Glomerular visceral epithelial cell (primary cell): ENCODE results near the gene LIPN.

Experiments
- DNase-seq: peaks from one replicate; pipeline ENCODE4 v3.0.0-alpha.2; 2016; ENCODE audit errors: extremely low spot score

The LIPN gene

DNA sequence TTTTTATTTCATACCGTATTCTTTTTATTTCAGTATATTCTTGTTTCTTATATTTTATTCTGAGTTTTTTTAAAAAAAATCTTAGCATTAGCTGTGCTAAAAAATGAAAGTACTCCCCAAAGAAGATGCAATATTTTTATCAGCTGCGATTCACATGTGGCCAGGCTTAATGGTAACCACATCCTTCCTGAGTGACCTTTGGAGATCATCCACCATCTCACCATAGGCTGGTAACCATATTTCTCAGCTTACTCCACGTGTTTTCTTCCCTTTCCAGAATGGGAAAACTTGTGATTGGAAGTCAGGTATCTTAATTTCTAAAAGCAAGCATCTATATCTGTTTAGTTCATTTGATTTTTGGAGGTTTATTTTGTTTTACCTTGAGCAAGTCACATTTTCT lies 23.9 kb downstream of the LIPN start:
- DNase-seq: no peak

DNA sequence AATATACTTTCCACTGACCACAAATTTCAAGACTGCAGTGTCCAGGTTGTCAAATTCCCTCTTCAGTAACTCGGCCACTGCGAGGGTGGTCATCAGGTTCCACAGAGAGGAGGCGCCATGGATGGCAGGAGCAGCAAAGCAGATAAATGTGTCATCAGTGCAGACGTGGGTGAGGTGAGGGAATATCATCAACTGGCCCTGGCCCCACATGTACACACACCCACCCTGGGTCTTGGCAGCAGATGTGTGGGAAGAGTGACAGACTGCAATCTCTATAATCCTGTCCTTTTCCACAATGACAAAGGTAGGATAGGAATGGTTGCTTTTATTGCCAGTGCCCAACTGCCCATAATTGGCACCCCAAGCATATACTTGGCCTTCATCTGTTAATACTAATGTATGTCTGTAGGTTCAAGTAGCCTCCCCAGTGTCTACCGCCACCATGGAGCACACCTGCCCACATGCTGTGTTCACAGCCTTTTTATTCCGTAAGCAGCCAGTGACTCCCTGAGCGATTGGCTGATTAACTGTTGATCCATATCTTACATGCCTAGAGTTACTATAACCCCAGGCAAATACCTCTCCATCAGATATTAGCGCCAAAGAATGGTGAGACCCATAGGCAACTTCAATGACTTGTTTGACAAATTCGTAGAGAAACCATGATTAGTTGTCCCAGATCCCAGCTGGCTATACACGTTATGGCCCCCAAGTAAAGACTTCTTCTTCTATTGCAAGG lies 26.4 kb downstream of the LIPN start:
- DNase-seq: no peak

DNA sequence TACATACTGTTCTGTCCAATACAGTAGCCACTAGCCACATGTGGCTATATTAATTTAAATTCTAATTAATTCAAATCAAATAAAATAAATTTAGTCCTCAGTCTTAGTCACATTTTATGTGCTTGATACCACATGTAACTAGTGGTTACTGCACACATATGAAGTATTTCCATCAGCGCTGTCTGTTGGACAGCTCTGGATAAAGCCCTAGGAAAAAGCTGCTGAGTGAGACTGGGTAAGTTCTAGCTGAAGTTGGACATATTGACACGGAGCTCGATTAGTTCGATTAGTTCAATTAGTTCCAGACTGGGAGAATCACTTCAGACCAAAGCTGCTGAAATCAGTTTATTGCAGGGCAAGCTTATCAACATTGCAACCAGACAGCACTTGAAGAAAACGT lies 27.6 kb downstream of the LIPN start:
- DNase-seq: no peak

DNA sequence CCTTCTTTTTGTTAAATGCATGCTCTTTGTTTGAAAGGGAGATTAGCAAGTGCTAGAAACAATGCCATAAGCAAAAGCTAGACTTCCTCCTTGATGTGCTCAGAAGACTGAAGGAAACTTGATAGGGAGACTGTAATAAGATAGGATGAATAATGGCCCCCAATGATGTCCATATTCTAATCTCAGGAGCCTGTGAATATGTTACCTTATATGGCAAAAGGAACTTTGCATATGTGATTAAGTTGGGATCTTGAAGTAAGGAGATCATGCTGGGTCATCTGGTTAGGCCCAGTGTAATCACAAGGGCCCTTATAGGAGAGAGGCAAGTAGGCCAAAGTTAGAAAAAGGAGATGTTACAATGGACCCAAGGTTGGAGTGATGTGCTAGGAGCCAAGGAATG lies 29.1 kb downstream of the LIPN start:
- DNase-seq: no peak

DNA sequence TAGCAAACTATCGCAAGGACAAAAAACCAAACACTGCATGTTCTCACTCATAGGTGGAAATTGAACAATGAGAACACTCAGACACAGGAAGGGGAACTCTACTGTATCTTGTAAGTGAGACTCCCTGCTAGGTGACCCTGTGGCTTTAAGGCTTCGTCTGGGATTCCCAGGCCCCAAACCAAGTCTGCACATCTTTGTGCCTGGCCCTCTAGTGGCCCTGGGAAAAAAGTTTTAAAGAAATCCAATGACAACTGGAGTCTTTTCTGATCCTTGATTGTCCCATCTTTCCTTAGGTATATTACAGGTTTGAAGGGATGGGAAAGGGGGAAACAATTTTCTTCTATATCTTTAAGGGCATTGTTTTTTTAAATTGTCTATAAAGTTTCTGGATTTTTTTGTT lies 32.1 kb downstream of the LIPN start:
- DNase-seq: peak; percentile 19

DNA sequence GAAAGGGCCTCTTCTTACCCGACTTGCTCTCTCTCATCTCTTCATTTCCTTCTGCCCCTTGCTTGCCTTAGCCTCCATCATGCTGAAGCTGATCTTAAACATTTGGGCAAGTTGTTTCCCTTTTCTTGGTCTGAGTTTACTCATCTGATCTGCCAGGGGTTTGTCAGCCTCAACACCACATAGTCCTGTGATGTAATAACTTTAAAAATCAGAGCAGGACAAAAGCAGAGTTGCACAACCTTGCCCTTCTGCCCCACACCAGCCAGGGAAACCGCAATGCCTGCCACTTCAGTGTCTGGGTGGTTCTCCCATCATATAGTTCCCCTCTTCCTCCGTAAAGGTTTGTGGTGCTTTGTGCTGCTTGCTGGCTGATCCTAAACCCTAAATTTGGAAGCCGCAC lies 32.8 kb downstream of the LIPN start:
- peak; percentile 69 for DNase-seq

DNA sequence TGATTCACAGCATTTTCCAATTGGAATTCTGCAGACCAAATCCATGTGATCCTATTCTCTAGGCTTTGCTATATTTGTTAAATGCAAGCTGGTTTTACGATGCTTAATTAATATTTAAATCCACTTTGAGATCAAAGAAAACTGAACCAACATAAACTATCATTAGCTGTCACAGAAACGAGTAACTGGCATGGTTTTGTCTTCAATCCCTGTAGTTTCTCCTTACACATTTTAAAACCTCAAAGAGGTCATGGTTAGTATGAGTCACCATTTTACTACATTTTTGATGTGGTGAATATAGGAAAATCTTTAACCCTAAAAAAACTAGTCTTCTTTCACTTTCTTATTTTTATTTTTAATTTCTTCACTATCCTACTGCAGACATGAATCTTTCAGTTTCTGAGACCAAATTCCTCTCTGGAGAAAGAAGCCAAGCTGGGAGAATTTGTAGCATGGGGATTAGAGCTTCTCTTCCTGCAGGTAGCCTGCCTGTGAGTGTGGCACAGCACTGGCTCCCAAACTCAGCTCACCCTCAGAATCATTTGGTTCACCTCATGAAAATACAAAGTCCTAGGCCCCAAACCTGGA lies 34.0 kb downstream of the LIPN start:
- peak; percentile 26 for DNase-seq

DNA sequence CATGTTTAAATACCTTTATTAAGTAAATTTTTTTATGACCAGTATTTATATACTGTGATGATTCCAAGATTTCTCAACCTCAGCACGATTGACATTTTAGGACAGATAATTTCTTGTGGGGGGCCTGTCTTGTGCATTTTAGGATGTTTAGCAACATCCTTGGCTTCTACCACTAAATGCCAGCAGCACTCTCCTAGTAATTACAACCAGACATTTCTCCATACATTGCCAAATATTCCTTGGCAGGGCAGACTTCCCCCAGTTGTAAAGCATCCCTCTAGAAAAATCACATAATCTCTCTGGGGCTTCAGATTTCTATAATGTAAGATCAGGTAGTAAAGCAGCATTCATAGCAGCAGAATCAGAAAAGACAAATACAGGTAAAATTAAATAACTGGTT lies 34.9 kb downstream of the LIPN start:
- DNase-seq: no peak

DNA sequence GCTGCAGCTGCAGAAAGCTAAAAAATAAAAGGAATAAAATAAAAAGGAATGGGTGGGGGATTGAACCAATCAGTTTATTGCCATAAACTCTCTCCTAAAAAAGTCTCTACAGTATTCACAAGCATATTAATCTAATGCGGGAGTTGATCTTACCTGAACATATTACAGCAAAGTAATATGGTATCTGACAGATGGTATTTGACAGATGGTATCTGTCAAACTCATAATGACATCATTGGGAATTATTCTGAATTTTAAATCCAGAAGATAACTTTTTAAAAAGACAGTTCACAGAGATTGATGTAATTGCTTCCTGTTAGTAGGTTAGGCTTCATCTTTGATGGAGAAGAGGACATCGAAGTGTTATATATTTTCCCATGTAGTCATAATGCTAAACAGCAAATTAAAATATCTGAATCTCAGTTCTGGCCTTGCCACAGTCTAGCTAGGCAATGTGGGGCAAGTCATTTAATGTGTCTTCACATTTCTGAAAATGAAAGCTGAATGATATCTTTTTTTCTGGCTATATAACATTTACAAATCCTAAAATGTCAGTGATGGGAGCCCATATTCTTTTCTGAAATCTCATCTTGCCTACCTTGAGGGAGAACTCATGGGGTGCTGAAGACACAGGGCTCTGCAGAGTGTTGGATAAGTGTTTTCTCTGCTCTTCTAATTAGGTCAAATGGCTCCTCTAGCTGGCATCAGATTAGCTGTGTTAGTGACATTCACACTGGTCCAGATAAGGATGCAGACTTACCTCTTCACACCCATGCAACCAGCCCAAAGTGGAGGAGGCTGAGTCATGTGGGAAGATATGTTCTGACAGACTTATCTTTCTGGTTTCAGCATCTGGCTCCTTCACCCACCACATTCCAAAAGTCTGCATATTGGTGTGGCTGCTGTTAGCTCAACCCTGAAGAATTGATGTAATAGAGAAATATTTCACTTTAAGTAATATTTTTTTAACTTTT lies 40.6 kb downstream of the LIPN start:
- DNase-seq: no peak

DNA sequence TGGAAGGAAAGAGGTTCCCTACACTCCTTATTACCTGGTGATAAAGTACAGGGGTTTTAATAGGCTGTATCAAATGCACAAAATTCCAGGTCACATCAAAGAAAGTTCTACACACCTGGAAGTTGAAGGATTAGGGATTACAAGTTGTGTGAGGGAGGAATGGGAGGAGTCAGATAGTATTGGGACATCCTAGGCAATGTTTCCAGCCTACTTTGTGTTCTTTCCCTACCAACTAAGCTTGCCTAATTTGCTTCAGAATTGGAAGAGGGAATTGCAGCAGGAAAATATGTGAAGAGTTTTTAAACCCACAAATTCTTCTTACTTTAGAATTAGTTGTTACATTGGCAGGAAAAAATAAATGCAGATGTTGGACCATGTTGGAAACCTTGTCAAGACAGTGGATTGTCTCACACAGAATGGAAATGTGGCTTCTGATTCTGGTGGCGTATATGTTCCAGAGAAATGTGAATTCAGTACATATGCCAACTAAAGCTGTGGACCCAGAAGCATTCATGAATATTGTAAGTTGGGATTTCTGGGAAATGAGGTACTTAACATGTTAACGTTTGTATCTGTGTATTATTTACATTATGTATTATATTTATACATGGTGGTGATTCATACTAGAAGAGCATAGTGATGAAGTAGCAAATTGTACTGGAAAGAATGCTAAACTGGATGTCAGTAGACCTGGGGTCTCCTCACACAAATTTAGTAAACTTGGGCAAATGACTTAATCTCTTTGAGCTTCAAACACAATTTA lies 42.9 kb downstream of the LIPN start, which contains the start of gene LIPM:
TSS of gene LIPM (plus strand) at position 208 of the 763 bp plus-strand sequence. CDS start at position 375, 167 bp downstream.
- DNase-seq: no peak

DNA sequence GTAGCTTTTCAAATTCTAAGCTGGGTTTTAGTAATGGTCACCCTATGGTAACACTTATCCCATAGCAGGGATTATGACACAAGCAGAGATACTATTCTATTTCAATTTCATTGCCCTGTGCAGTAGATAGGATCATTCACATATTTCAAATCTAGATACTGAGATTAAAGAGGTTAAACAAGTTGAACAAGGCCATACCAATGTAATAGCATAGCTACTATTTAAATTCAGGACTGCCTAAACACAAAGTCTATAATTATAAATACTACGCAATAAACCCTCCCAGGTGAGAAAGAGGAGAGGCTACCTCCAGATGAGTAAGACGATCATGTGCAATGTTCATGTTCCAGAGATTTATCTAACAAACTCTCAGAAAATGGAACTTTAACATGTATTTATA lies 43.8 kb downstream of the LIPN start:
- no peak for DNase-seq

DNA sequence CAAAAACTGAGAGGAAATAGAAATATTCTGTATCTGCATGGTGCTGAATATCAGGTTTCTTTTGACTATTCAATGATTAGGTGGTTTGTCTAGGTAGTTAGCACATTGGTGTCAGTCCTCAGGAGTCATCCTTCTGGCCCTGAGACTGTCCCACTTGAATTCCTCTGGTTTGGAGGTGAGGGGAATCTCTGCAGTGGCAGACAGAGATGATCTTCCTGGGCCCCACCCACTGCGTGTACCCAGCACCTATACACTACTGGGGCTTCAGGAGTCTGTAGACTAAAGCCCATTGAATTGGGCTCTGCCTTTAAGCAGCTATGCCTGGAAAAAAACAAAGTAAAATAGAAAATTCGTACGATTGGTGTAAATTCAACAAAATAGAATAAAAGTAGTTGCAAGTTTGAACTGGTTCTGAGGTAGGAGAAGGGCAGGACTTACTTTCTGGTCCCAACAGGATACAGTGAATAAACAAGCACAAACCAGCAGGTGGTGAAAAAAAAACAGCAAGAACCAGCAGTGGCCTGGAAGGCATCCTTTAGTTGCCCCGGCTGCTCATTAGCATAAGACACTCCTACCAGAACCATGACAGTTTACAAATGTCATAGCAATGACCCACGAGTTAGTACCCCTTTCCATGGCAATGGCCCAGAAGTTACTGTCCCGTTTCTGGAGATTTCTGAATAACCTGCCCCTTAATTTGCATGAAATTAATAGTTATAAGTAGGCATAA lies 44.4 kb downstream of the LIPN start:
- no peak for DNase-seq

DNA sequence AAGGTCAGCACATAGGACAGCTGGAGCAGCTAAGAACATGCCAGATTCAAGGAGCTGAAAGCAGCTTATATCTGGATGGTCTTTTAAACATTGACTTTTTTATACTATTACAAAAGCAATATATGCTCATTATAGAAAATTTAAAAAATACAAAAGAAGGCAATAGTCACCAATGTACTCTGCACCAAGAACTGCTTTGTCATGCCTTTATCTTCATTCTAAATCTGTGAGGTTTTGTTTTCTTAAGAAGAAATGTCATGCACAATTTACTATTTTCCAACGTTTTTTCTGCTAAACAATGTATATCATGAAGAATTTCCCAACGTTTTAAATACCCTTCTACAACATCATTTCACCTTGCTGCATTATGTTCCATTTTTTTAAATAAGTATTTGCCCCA lies 45.5 kb downstream of the LIPN start:
- no peak for DNase-seq

DNA sequence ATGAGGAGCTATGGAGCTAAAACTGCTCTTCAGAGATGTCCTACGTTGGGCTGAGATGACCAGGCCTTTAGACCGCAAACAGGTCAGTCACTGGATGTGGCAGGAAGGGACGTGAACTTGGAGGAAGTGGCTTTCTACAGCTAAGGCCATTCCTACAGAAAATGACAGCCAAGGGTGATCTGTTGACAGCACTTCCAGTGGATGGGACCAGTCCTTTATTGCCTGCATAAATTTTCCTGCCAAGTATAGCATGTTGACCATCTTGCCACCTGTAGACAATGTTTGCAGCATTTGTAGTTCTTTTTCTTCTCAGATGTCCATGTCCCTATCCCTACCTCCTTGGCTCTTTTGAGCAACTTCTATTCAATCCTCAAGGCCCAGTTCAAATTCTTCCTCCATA lies 46.1 kb downstream of the LIPN start:
- no peak for DNase-seq

DNA sequence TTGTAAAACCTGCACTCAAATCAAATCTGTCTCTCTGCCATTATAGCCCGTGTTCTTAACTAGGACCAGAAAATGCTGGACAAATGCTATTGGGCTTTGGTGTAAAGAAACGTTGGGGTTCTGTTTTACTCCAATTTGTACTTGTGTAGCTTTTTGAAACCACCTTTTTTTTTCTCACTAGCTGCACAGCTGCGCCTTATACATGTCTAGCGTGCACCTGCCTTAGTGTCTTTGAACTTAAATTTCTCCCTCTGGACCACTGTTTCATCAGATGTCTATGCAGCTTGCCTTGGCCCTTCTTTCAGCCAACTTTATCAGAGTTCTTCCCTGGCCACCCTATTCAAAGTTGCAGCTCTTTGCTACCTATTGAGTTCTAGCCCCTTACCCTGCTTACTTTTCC lies 49.8 kb downstream of the LIPN start:
- DNase-seq: no peak

DNA sequence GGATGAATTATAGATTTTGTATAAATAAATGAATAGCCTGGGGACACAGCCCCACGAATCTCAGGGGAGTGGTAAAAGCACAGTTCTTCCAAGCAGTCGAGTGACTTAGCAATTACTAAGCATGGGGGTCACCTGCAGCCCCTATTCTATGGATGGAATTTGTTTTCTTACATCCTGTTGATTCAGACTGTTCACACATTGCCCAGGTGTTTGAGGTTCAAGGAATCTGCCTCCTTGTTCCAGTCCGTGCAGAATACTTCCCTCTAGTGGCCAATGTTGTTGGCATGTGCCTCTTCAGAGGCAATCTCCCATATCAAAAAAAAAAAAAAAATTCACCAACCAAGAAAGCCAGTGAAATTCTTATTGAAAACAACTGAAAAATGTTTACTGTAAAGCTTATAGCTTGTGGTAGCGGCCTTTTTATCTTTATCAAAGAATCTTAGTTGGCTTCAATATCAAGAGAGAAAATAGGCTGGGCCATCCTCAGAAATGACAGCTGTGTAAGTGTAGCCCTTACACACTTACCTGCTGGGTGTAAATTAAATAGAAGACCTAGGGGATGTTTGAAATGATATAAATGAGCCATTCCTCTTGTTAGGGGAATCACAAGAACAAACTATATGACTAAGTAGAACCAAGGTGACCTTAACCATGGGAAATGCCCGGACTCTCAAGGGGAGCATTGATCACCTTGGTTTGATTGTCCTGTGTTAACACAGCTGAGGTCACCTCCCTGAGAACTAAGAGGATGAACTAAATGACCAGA lies 50.6 kb downstream of the LIPN start:
- peak; percentile 55 for DNase-seq

DNA sequence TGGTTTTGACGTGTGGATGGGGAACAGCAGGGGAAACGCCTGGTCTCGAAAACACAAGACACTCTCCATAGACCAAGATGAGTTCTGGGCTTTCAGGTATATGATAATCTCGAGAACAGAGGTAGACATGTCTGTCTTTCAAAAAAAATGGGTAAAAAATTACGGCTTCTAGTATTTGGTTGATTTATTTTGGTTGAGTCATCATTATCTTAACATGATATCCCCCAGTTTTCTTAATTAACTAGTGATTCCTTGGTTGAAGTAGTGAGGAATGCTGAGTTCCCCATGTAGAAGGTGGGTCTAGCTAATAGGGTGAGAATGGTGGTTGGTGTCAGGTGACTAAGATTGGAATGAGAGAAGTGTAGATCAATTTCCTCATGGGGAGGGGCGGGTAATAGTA lies 53.4 kb downstream of the LIPN start:
- DNase-seq: no peak

DNA sequence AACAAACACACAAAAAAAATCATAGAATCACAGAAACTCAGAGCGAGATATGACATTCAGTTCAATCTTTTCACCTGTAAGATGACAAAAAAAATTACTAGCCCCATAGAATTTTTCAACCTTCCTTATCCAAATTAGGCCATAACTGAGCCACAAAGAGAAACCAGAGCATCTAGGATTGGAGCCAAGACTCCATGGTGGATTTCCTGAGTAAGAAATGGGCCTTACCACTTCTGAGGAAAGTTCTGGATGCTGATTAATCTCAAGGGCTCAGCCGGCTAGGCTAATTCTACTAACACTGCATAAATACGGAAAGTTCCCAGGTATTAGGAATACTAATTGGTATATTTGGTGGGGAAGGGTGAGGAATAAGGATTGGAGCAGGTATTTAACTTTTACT lies 59.5 kb downstream of the LIPN start:
- no peak for DNase-seq

DNA sequence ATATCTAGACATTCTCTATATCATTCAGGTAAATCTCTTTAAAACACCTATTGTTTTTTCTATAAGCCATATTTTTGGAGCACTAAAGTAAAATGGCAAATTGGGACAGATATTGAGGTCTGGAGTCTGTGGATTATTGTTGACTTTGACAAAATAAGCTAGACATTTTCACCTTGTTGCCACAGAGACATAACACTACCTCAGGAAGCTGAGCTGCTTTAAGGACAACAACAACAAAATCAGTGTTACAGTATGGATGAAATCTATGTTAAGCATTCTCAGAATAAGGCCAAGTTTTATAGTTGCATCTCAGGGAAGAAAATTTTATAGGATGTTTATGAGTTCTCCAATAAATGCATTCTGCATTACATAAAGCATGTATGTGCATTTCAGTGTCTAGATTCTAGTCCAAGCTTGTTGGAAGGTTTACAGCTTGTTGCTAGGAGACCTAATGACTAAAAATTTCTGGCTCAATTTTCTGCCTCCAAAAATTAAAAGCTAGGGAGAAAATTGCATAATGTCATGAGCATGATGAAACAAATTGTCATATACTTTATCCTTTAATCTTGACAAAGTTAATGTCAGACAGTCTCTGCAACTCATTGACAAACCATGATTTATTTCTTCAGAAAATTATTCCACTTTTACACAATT lies 61.1 kb downstream of the LIPN start:
- DNase-seq: no peak

DNA sequence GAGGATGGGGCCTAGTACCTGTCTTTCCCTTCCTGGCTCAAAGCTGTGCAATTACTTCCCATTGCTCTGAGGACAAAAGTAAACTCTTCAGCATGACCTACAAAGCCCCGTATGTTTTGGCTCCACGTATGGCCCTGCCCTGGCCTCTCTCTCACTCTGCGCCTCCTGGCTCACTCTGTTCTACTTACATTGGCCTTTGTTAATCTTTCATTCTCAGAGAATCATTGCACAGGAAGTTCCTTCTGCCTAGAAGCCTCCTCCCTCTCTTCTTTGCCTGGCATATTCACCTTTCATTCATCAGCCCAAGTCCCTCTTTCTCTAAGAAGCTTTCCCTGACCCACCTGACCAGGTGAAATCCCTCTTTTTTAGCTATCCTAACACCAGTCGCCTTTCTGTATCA lies 66.6 kb downstream of the LIPN start:
- no peak for DNase-seq
